ENCODE measurements around the gene TTLL12.

GRCh38 chr22:43220625-43221380 lies 33.9 kb upstream of the TTLL12 start:
- TF ChIP-seq PHF8 (IDR thresholded peaks at IDR 0.05; ENCODE audit: borderline replicate concordance, low read depth) (no peak), ZNF302 (CRISPR knock-in tag; IDR thresholded peaks at IDR 0.05) (no peak)
